Muscle of arm (tissue), 12 donors: Measurements from ENCODE around the gene PCDHB4. TPM values are rescaled to one million over a fixed set of nuclear protein-coding genes. Genes with fewer than 3 reads are reported as not detected.
"Not testable (repeated sequence)": the region's sequence is repeated elsewhere in the genome, so short reads cannot be mapped to it uniquely, and the experiment has no call there.

ENCODE experiments used
- DNase-seq: peaks from one replicate; pipeline ENCODE4 v3.0.0-alpha.2; 2013
- polyA plus RNA-seq, 12 donors: library from polyadenylated mRNA; unstranded; fragments of 120-200 nt; gene quantifications; one replicate each; pipeline ENCODE4 v1.2.1, GENCODE V29; 2013; ENCODE audit not compliant: insufficient read length in 12 of 12

The PCDHB4 gene
- polyA plus RNA-seq, 12 donors = 2.6 to 4.6 (median 3.2) TPM; not detected in 2

DNA sequence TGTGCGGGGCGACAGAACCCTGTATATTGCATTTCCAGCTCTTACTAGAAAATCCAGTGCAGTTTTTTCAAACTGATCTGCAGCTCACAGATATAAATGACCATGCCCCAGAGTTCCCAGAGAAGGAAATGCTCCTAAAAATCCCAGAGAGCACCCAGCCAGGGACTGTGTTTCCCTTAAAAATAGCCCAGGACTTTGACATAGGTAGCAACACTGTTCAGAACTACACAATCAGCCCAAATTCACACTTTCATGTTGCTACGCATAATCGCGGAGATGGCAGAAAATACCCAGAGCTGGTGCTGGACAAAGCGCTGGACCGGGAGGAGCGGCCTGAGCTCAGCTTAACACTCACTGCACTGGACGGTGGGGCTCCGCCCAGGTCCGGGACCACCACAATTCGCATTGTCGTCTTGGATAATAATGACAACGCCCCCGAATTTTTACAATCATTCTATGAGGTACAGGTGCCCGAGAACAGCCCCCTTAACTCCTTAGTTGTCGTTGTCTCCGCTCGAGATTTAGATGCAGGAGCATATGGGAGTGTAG lies 14.2 kb downstream of the PCDHB4 start:
- DNase-seq = no peak

DNA sequence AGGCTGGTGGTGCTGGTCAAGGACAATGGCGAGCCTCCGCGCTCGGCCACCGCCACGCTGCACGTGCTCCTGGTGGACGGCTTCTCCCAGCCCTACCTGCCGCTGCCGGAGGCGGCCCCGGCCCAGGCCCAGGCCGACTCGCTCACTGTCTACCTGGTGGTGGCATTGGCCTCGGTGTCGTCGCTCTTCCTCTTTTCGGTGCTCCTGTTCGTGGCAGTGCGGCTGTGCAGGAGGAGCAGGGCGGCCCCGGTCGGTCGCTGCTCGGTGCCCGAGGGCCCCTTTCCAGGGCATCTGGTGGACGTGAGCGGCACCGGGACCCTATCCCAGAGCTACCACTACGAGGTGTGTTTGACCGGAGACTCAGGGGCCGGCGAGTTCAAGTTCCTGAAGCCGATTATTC lies 15.7 kb downstream of the PCDHB4 start:
- not testable (repeated sequence) for DNase-seq

DNA sequence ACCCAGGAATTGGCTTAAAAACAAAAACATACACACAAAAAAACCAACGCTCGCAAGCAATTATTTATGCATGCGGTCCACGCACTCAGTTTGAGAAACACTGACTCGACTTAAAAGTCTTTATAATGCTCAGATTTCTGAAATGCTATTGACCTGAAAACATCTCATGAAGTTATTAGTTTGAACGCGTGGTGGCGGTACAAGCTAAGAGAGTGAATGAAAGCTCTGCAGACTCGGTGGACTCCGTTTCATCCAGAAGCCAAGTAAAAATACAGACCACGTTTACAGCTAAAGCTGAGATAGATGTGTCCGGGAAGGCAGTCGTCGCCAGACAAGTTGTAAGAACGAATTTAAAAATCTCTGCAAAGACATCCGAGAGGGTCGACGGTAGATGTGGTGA lies 28.2 kb downstream of the PCDHB4 start, which contains the start of gene PCDHB6:
TSS of gene PCDHB6 (plus strand) at position 246 of the 400 bp plus-strand sequence. CDS start 201 bp downstream, outside the sequence.
- peak; percentile 0 for DNase-seq

DNA sequence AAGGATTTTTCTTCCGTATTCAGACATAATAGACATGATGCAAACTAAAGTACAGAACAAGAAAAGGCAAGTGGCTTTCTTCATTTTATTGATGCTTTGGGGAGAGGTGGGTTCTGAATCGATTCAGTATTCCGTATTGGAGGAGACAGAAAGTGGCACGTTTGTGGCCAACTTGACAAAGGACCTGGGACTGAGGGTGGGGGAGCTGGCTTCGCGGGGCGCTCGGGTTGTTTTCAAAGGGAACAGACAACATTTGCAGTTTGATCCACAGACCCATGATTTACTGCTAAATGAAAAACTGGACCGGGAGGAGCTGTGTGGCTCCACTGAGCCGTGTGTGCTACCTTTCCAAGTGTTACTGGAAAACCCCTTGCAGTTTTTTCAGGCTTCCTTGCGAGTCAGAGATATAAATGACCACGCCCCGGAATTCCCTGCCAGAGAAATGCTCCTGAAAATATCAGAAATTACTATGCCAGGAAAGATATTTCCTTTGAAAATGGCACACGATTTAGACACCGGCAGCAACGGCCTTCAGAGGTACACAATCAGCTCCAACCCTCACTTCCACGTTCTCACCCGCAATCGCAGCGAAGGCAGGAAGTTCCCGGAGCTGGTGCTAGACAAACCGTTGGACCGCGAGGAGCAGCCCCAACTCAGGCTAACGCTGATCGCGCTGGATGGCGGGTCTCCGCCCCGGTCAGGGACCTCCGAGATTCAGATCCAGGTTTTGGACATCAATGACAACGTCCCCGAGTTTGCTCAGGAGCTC lies 28.8 kb downstream of the PCDHB4 start:
- DNase-seq = no peak

DNA sequence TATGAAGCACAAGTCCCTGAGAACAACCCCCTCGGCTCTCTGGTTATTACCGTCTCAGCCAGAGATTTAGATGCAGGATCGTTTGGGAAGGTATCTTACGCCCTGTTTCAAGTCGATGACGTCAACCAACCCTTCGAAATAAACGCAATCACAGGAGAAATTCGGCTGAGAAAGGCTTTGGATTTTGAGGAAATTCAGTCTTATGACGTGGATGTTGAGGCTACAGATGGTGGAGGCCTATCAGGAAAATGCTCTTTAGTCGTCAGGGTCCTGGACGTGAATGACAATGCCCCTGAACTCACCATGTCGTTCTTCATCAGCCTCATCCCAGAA lies 29.3 kb downstream of the PCDHB4 start:
- DNase-seq = no peak

DNA sequence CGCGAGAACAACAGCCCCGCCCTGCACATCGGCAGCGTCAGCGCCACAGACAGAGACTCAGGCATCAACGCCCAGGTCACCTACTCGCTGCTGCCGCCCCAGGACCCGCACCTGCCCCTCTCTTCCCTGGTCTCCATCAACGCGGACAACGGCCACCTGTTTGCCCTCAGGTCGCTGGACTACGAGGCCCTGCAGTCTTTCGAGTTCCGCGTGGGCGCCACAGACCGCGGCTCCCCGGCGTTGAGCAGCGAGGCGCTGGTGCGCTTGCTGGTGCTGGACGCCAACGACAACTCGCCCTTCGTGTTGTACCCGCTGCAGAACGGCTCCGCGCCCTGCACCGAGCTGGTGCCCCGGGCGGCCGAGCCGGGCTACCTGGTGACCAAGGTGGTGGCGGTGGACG lies 30.0 kb downstream of the PCDHB4 start:
- not testable (repeated sequence) for DNase-seq

DNA sequence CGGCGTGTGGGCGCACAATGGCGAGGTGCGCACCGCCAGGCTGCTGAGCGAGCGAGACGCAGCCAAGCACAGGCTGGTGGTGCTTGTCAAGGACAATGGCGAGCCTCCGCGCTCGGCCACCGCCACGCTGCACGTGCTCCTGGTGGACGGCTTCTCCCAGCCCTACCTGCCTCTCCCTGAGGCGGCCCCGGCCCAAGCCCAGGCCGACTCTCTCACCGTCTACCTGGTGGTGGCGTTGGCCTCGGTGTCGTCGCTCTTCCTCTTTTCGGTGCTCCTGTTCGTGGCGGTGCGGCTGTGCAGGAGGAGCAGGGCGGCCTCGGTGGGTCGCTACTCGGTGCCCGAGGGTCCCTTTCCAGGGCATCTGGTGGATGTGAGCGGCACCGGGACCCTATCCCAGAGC lies 30.5 kb downstream of the PCDHB4 start:
- DNase-seq = not testable (repeated sequence)

DNA sequence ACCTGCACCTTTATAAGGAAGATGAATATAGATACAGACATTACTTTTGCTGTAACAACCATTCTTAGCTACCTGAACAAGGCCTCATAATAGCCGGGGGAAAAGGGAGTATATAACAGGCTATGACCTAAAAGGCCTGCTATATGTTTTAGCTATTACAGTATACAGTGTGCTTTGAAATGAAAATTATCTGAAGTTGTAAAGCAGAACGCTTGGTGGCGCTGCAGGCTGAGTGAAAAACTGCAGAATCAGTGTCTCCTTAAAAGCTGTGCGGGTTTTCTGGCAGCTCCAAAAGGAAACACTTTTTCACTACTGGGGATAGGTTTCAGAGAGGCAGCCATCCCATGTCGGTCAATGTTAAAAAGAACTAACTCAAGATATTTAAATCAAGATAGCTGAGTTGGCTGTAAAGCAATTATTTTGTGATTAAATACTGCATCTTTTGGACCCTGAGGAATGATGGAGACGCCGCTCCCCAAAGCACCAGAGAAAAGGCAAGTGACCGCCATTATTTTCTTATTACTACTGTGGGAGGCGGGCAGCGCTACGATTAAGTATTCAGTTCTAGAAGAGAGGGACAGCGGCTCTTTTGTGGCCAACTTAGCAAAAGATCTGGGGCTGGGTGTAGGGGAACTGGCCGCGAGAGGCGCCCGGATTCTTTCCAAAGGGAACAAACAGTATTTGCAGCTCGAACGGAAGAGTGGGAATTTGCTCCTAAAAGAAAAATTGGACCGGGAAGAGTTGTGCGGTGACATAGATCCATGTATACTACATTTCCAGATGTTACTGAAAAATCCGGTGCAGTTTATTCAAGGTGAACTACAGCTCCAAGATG lies 34.1 kb downstream of the PCDHB4 start:
- DNase-seq = no peak

DNA sequence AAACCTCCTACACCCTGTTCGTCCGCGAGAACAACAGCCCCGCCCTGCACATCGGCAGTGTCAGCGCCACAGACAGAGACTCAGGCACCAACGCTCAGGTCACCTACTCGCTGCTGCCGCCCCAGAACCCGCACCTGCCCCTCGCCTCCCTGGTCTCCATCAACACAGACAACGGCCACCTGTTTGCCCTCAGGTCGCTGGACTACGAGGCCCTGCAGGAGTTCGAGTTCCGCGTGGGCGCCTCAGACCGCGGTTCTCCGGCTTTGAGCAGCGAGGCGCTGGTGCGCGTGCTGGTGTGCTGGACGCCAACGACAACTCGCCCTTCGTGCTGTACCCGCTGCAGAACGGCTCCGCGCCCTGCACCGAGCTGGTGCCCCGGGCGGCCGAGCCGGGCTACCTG lies 35.7 kb downstream of the PCDHB4 start:
- not testable (repeated sequence) for DNase-seq

DNA sequence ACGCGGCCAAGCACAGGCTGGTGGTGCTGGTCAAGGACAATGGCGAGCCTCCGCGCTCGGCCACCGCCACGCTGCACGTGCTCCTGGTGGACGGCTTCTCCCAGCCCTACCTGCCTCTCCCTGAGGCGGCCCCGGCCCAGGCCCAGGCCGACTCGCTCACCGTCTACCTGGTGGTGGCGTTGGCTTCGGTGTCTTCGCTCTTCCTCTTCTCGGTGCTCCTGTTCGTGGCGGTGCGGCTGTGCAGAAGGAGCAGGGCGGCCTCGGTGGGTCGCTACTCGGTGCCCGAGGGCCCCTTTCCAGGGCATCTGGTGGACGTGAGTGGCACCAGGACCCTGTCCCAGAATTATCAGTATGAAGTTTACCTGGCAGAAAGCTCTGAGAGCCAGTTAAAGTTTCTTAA lies 36.3 kb downstream of the PCDHB4 start:
- not testable (repeated sequence) for DNase-seq

DNA sequence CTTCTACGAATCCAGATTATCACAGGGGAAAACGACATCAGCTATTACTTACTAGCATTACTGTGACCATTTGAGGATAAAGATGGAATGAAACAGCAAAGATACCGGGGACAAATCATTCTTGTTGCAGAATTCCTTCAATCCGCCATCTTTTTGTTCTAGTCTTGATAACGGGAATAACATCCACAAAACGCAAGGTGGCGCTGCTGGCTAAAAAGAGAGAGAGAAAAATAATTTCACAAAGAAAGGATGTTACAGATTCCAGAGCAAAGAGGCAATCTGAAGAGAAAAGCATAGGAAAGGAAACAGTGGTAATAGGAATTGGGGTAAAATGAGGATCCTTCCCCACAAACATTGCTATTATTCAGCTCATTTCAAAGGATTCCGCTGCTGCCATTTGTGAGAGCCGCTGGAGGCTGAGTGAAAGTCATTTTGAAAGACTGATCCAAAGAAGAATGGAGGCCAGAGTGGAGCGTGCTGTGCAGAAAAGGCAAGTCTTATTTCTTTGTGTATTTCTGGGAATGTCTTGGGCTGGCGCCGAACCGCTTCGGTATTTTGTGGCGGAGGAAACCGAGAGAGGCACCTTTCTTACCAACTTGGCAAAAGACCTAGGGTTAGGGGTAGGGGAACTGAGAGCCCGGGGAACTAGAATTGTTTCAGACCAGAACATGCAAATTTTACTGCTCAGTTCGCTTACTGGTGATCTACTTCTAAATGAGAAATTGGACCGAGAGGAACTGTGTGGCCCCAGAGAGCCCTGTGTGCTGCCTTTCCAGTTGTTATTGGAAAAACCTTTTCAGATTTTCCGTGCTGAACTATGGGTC lies 51.0 kb downstream of the PCDHB4 start, which contains the start of gene PCDHB7:
TSS of gene PCDHB7 (plus strand) at position 264 of the 824 bp plus-strand sequence. CDS start at position 456, 192 bp downstream.
- peak; percentile 18 for DNase-seq

DNA sequence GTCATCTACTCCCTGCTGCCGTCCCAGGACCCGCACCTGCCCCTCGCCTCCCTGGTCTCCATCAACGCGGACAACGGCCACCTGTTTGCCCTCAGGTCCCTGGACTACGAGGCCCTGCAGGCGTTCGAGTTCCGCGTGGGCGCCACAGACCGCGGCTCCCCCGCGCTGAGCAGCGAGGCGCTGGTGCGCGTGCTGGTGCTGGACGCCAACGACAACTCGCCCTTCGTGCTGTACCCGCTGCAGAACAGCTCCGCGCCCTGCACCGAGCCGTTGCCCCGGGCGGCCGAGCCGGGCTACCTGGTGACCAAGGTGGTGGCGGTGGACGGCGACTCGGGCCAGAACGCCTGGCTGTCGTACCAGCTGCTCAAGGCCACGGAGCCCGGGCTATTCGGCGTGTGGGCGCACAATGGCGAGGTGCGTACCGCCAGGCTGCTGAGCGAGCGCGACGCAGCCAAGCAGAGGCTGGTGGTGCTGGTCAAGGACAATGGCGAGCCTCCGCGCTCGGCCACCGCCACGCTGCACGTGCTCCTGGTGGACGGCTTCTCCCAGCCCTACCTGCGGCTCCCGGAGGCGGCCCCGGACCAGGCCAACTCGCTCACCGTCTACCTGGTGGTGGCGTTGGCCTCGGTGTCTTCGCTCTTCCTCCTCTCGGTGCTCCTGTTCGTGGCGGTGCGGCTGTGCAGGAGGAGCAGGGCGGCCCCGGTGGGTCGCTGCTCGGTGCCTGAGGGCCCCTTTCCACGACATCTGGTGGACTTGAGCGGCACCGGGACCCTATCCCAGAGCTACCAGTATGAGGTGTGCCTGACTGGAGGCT lies 52.9 kb downstream of the PCDHB4 start:
- not testable (repeated sequence) for DNase-seq

Other genes with a start within 250 kb of the PCDHB4 start
- gene PCDHA12, start 246.5 kb upstream of the PCDHB4 start, polyA plus RNA-seq = under 1 TPM in 6 of 12 donors, not detected in 6; 0.04 to 0.28 (median 0.06) TPM
- 1 to 10 TPM in 1 of 12 donors, under 1 TPM in 7, not detected in 4; 0.03 to 2.8 (median 0.06) TPM for gene PCDHA13, start 239.7 kb upstream of the PCDHB4 start, polyA plus RNA-seq
- under 1 TPM in 10 of 12 donors, not detected in 2; 0.07 to 0.51 (median 0.16) TPM for gene PCDHAC1, start 195.5 kb upstream of the PCDHB4 start, polyA plus RNA-seq
- 1 to 10 TPM in 6 of 12 donors, under 1 TPM in 4, not detected in 2; 0.66 to 9.4 (median 1.1) TPM for gene PCDHAC2, start 155.3 kb upstream of the PCDHB4 start, polyA plus RNA-seq
- under 1 TPM in 10 of 12 donors, not detected in 2; 0.05 to 0.23 (median 0.11) TPM for gene PCDHB1, start 70.4 kb upstream of the PCDHB4 start, polyA plus RNA-seq
- 1 to 10 TPM in 11 of 12 donors, not detected in 1; 2.9 to 5.8 (median 4.2) TPM for gene PCDHB2, start 27.2 kb upstream of the PCDHB4 start, polyA plus RNA-seq
- 1 to 10 TPM in 10 of 12 donors, not detected in 2; 1.4 to 2.4 (median 2.1) TPM for gene PCDHB3, start 21.3 kb upstream of the PCDHB4 start, polyA plus RNA-seq
- 1 to 10 TPM in 11 of 12 donors, not detected in 1; 3.1 to 5.1 (median 3.9) TPM for gene PCDHB5, start 13.4 kb downstream of the PCDHB4 start, polyA plus RNA-seq
- 1 to 10 TPM in 11 of 12 donors, not detected in 1; 1.6 to 3.8 (median 1.9) TPM for gene PCDHB6, start 28.2 kb downstream of the PCDHB4 start, polyA plus RNA-seq
- gene PCDHB7, start 50.8 kb downstream of the PCDHB4 start, polyA plus RNA-seq = 1 to 10 TPM in 11 of 12 donors, not detected in 1; 1.8 to 3.3 (median 2.4) TPM
- 1 to 10 TPM in 6 of 12 donors, under 1 TPM in 4, not detected in 2; 0.44 to 1.6 (median 1.2) TPM for gene PCDHB8, start 56.0 kb downstream of the PCDHB4 start, polyA plus RNA-seq
- 1 to 10 TPM in 11 of 12 donors, not detected in 1; 2.8 to 6.3 (median 3.9) TPM for gene PCDHB16, start 60.6 kb downstream of the PCDHB4 start, polyA plus RNA-seq
- 1 to 10 TPM in 10 of 12 donors, not detected in 2; 1.4 to 4.6 (median 2.3) TPM for gene PCDHB9, start 65.3 kb downstream of the PCDHB4 start, polyA plus RNA-seq
- gene PCDHB10, start 70.5 kb downstream of the PCDHB4 start, polyA plus RNA-seq = 1 to 10 TPM in 10 of 12 donors, not detected in 2; 3.2 to 5.7 (median 4.8) TPM
- gene PCDHB11, start 77.8 kb downstream of the PCDHB4 start, polyA plus RNA-seq = 1 to 10 TPM in 11 of 12 donors, not detected in 1; 1.6 to 3.4 (median 2.5) TPM
- gene PCDHB12, start 86.9 kb downstream of the PCDHB4 start, polyA plus RNA-seq = 1 to 10 TPM in 11 of 12 donors, not detected in 1; 1.9 to 3.8 (median 2.8) TPM
- gene PCDHB13, start 92.1 kb downstream of the PCDHB4 start, polyA plus RNA-seq = 1 to 10 TPM in 11 of 12 donors, not detected in 1; 2.2 to 4.3 (median 3.0) TPM
- gene PCDHB14, start 101.5 kb downstream of the PCDHB4 start, polyA plus RNA-seq = 1 to 10 TPM in 11 of 12 donors, not detected in 1; 5.4 to 9.6 (median 7.0) TPM
- 10 to 100 TPM in 1 of 12 donors, 1 to 10 TPM in 10, not detected in 1; 5.8 to 12.3 (median 6.8) TPM for gene PCDHB15, start 123.6 kb downstream of the PCDHB4 start, polyA plus RNA-seq
- gene SLC25A2, start 182.2 kb downstream of the PCDHB4 start, polyA plus RNA-seq = not detected
- gene TAF7, start 199.0 kb downstream of the PCDHB4 start, polyA plus RNA-seq = 100 to 1,000 TPM in 2 of 12 donors, 10 to 100 TPM in 9, not detected in 1; 77.9 to 106 (median 91.7) TPM
- gene PCDHGA1, start 208.7 kb downstream of the PCDHB4 start, polyA plus RNA-seq = under 1 TPM in 10 of 12 donors, not detected in 2; 0.44 to 0.86 (median 0.56) TPM
- 1 to 10 TPM in 11 of 12 donors, not detected in 1; 1.6 to 5.9 (median 2.5) TPM for gene PCDHGA2, start 216.9 kb downstream of the PCDHB4 start, polyA plus RNA-seq
- gene PCDHGA3, start 222.0 kb downstream of the PCDHB4 start, polyA plus RNA-seq = 1 to 10 TPM in 10 of 12 donors, not detected in 2; 1.2 to 1.8 (median 1.4) TPM
- gene PCDHGB1, start 228.3 kb downstream of the PCDHB4 start, polyA plus RNA-seq = 1 to 10 TPM in 1 of 12 donors, under 1 TPM in 9, not detected in 2; 0.32 to 1.0 (median 0.65) TPM
- gene PCDHGA4, start 233.2 kb downstream of the PCDHB4 start, polyA plus RNA-seq = 1 to 10 TPM in 9 of 12 donors, under 1 TPM in 1, not detected in 2; 0.93 to 1.9 (median 1.5) TPM
- gene PCDHGB2, start 238.2 kb downstream of the PCDHB4 start, polyA plus RNA-seq = 1 to 10 TPM in 10 of 12 donors, not detected in 2; 1.8 to 3.0 (median 2.1) TPM
- gene PCDHGA5, start 242.3 kb downstream of the PCDHB4 start, polyA plus RNA-seq = 1 to 10 TPM in 10 of 12 donors, not detected in 2; 2.1 to 3.4 (median 2.7) TPM
- gene PCDHGB3, start 248.4 kb downstream of the PCDHB4 start, polyA plus RNA-seq = 1 to 10 TPM in 8 of 12 donors, under 1 TPM in 2, not detected in 2; 0.94 to 2.0 (median 1.3) TPM